B cell (primary cell): ENCODE results near the gene SASH1. TPM values are rescaled to one million over a fixed set of nuclear protein-coding genes. Genes with fewer than 3 reads are reported as not detected.

Source experiments
- ATAC-seq: fragments of 200-7000 bp; cut with Tn5 transposase; one replicate; pipeline ENCODE4 v1.10.0; 2021; ENCODE audit warnings: low read depth, mild to moderate bottlenecking, moderate number of reproducible peaks, moderate library complexity
- CTCF ChIA-PET: fragments of 350-600 bp; sonication (Branson Sonifier 250); formaldehyde crosslinking; loops from one replicate; lab custom pipeline; 2021; ENCODE audit warnings: antibody characterized with exemption, inconsistent platforms; lab: Charles Lee
- POLR2A ChIA-PET: fragments of 350-600 bp; sonication (Branson Sonifier 250); formaldehyde crosslinking; loops from one replicate; lab custom pipeline; 2021; ENCODE audit warnings: antibody characterized with exemption; lab: Charles Lee
- DNase-seq: peaks from one replicate; pipeline ENCODE4 v3.0.0; 2013
- H2AFZ ChIP-seq: 2 replicates; pipeline ENCODE4 v1.6.1; 2012; ENCODE audit warnings: mild to moderate bottlenecking, low read depth, low read length; ENCODE audit not compliant: insufficient read depth, poor library complexity, severe bottlenecking
- H3K27ac ChIP-seq, 2 donors: 1 replicate in 1 of 2; 2 replicates in 1 of 2; pipeline ENCODE4 v1.5.1; 2012 to 2013; ENCODE audit warnings: low read length in 2 of 2, mild to moderate bottlenecking in 2 of 2, moderate library complexity in 1 of 2
- H3K27me3 ChIP-seq, 4 experiments: fragments of 200-600 bp in 1 of 4; sonication (generic) in 1 of 4; replicated peaks in 1 of 4; 1 replicate in 2 of 4; 2 replicates in 2 of 4; pipeline versions ENCODE4 v1.6.1 to v1.7.0; 2013 to 2016; ENCODE audit warnings: low read length in 3 of 4, mild to moderate bottlenecking in 2 of 4, mixed read lengths in 1 of 4, moderate library complexity in 1 of 4; ENCODE audit not compliant: insufficient read depth in 4 of 4, control insufficient read depth in 3 of 4; ENCODE audit errors: control extremely low read depth in 1 of 4
- H3K36me3 ChIP-seq, 2 experiments: replicated peaks in 1 of 2; 1 replicate in 1 of 2; 2 replicates in 1 of 2; pipeline versions ENCODE4 v1.6.1 to v1.7.1; 2013; ENCODE audit warnings: low read length in 1 of 2; ENCODE audit not compliant: insufficient read depth in 2 of 2, control insufficient read depth in 1 of 2; ENCODE audit errors: control extremely low read depth in 1 of 2, extremely low read depth in 1 of 2
- H3K4me1 ChIP-seq, 2 donors: fragments of 200-600 bp in 1 of 2; sonication (generic) in 1 of 2; 1 replicate in 1 of 2; 2 replicates in 1 of 2; pipeline versions ENCODE4 v1.5.1 to v1.6.1; 2013 to 2017; ENCODE audit warnings: low read length in 2 of 2; ENCODE audit not compliant: control insufficient read depth in 2 of 2, insufficient read depth in 2 of 2
- H3K4me2 ChIP-seq: replicated peaks from 2 replicates; pipeline ENCODE3; 2012; ENCODE audit warnings: mild to moderate bottlenecking, low read depth, low read length; ENCODE audit not compliant: poor library complexity, severe bottlenecking
- H3K4me3 ChIP-seq, 5 experiments: fragments of 200-600 bp in 1 of 5; sonication (generic) in 1 of 5; 1 replicate in 3 of 5; 2 replicates in 2 of 5; pipeline versions ENCODE4 v1.5.1 to v1.7.0; 2011 to 2016; ENCODE audit warnings: low read length in 4 of 5, mild to moderate bottlenecking in 4 of 5, low read depth in 2 of 5, control low read depth in 1 of 5, moderate library complexity in 1 of 5; ENCODE audit not compliant: insufficient read depth in 1 of 5; ENCODE audit errors: control extremely low read depth in 1 of 5, extremely low read depth in 1 of 5
- H3K79me2 ChIP-seq: fragments of 200-600 bp; sonication (generic); one replicate; pipeline ENCODE4 v1.6.0; 2016; ENCODE audit warnings: low read length; ENCODE audit not compliant: control insufficient read depth, insufficient read depth
- H3K9ac ChIP-seq: fragments of 200-600 bp; sonication (generic); 2 replicates; pipeline ENCODE4 v1.6.1; 2017; ENCODE audit warnings: mild to moderate bottlenecking, low read length, moderate library complexity
- H3K9me3 ChIP-seq, 3 donors: one replicate each; pipeline versions ENCODE4 v1.6.1 to v1.7.1; 2013; ENCODE audit warnings: low read length in 2 of 3; ENCODE audit not compliant: control insufficient read depth in 2 of 3, insufficient read depth in 1 of 3; ENCODE audit errors: control extremely low read depth in 1 of 3
- H4K20me1 ChIP-seq: 2 replicates; pipeline ENCODE4 v1.6.0; 2012; ENCODE audit warnings: mild to moderate bottlenecking, low read length; ENCODE audit not compliant: insufficient read depth, control insufficient read depth, poor library complexity, severe bottlenecking
- H3K27ac Mint-ChIP-seq: one replicate; pipeline ENCODE4 v1.8.0; 2021; ENCODE audit warnings: mixed read lengths
- H3K27me3 Mint-ChIP-seq: one replicate; pipeline ENCODE4 v1.8.0; 2021; ENCODE audit warnings: mixed read lengths
- H3K4me1 Mint-ChIP-seq: one replicate; pipeline ENCODE4 v1.8.0; 2021; ENCODE audit warnings: mixed read lengths
- H3K4me3 Mint-ChIP-seq: one replicate; pipeline ENCODE4 v1.8.0; 2021; ENCODE audit warnings: mixed read lengths
- H3K9me3 Mint-ChIP-seq: one replicate; pipeline ENCODE4 v1.8.0; 2022; ENCODE audit warnings: mixed read lengths; ENCODE audit not compliant: insufficient read depth
- CTCF ChIP-seq: fragments of 200-600 bp; IDR thresholded peaks from one replicate; pipeline ENCODE4 v1.8.0; 2022; ENCODE audit warnings: antibody characterized with exemption, mild to moderate bottlenecking
- EZH2 ChIP-seq: IDR thresholded peaks from 2 replicates; pipeline ENCODE4 v1.6.1; 2012; ENCODE audit warnings: borderline replicate concordance, low read depth, mild to moderate bottlenecking, moderate library complexity, low read length; ENCODE audit not compliant: insufficient read depth, poor library complexity, severe bottlenecking
- WGBS: methylation state at CpG from one replicate; pipeline ENCODE4 v1.1.5; 2013; ENCODE audit warnings: missing lambda C conversion rate; ENCODE audit not compliant: insufficient coverage; 5-methylcytosine and 5-hydroxymethylcytosine counted together
- intact Hi-C: fragments of 100-400 bp; cut with micrococcal nuclease; formaldehyde crosslinking; loops from one replicate; pipeline ENCODE4 v1.10.0; 2022
- polyA plus RNA-seq: library from polyadenylated mRNA; depleted of rRNA; stranded (reverse); fragments of >200 nt; gene quantifications from 2 replicates; pipeline ENCODE4 v1.2.3, GENCODE V29; 2012
- total RNA-seq, 2 donors: library from RNA; stranded (reverse); fragments of 120-200 nt in 1 of 2; gene quantifications; 1 replicate in 1 of 2; 2 replicates in 1 of 2; pipeline versions ENCODE4 v1.2.3 to v1.2.4, GENCODE V29; 2013 to 2022

The SASH1 gene
- total and polyA plus RNA-seq, 2 donors (not counting 1 experiment from before 2014, with no cell fraction given) = 0.01 to 0.07 TPM

- ATAC-seq (no peak), DNase-seq (no peak)
- Mint-ChIP-seq H3K4me3 (no peak overlapping the region), H3K27me3 (peaks cover 6% of the 10 kb centered on the region), H3K4me1 (peaks cover 4% of the 10 kb centered on the region), H3K9me3 (no peaks in the 10 kb centered on the region), H3K27ac (no peak overlapping the region)
- H3K9me3 ChIP-seq = no peaks in the 10 kb centered on the region
- no peaks in the 10 kb centered on the region for H3K4me1 ChIP-seq
- intact Hi-C loops = no loop called here
- CTCF ChIA-PET = no interaction called here
- POLR2A ChIA-PET = no interaction called here
- H3K36me3 ChIP-seq = no peaks in the 10 kb centered on the region
- H2AFZ ChIP-seq = no peak overlapping the region
- WGBS = 100% methylated on average over 1 of the region's 2 CpGs
- no peaks in the 10 kb centered on the region for H3K79me2 ChIP-seq
- no peak overlapping the region for H3K4me2 ChIP-seq
- no peak overlapping the region for H3K9ac ChIP-seq
- TF ChIP-seq CTCF (no peak), EZH2 (no peak)
- H3K4me3 ChIP-seq = no peak overlapping the region
- no peaks in the 10 kb centered on the region for H3K27me3 ChIP-seq
- no peaks in the 10 kb centered on the region for H4K20me1 ChIP-seq
- no peak overlapping the region for H3K27ac ChIP-seq
Observed at GRCh38 chr6:148307405-148307804, 35.2 kb upstream of the SASH1 start.

- no peak overlapping the region for H3K27ac ChIP-seq
- H3K9me3 ChIP-seq = no peaks in the 10 kb centered on the region
- no peak overlapping the region for H2AFZ ChIP-seq
- H3K27ac Mint-ChIP-seq = no peak overlapping the region
- H3K36me3 ChIP-seq = no peaks in the 10 kb centered on the region
- no peaks in the 10 kb centered on the region for H3K4me1 ChIP-seq
- H3K4me1 Mint-ChIP-seq = peaks cover 4% of the 10 kb centered on the region
- H3K4me2 ChIP-seq = no peak overlapping the region
- CTCF ChIA-PET = no interaction called here
- H4K20me1 ChIP-seq = no peaks in the 10 kb centered on the region
- H3K27me3 ChIP-seq = no peaks in the 10 kb centered on the region
- no peak overlapping the region for H3K4me3 ChIP-seq
- H3K27me3 Mint-ChIP-seq = peaks cover 5% of the 10 kb centered on the region
- no peaks in the 10 kb centered on the region for H3K79me2 ChIP-seq
- no peak overlapping the region for H3K9ac ChIP-seq
- no peak overlapping the region for H3K4me3 Mint-ChIP-seq
- H3K9me3 Mint-ChIP-seq = no peaks in the 10 kb centered on the region
- ATAC-seq (no peak), DNase-seq (no peak)
- intact Hi-C loops = no loop called here
- TF ChIP-seq CTCF (no peak), EZH2 (no peak)
- POLR2A ChIA-PET = no interaction called here
Observed at GRCh38 chr6:148309301-148309700, 33.3 kb upstream of the SASH1 start.
